OCI-M1 (cell line): Measurements from ENCODE around the gene CPSF6.
"Not testable (repeated sequence)": the region's sequence is repeated elsewhere in the genome, so short reads cannot be mapped to it uniquely, and the experiment has no call there.

Experiments used
- DNase-seq: peaks from one replicate; lab custom pipeline; 2025; lab: John Stamatoyannopoulos, UW

CPSF6 gene

GRCh38 chr12:69239352-69239921 is at the start of gene CPSF6:
Gene CPSF6, plus strand, starts transcription at chr12:69239569. Its CDS starts 78 bp downstream, at chr12:69239647.
- DNase-seq: peak; percentile 96

GRCh38 chr12:69196302-69197288 is 42.8 kb upstream of the CPSF6 start:
- DNase-seq: peak; percentile 21

GRCh38 chr12:69199976-69200375 is 39.4 kb upstream of the CPSF6 start:
- DNase-seq: not testable (repeated sequence)

- no peak for DNase-seq
Observed at GRCh38 chr12:69204191-69204590, 35.2 kb upstream of the CPSF6 start.

GRCh38 chr12:69210661-69211060 is 28.7 kb upstream of the CPSF6 start:
- no peak for DNase-seq

- no peak for DNase-seq
Observed at GRCh38 chr12:69211160-69211559, 28.2 kb upstream of the CPSF6 start.

GRCh38 chr12:69214169-69214568 is 25.2 kb upstream of the CPSF6 start:
- DNase-seq: no peak

- DNase-seq: no peak
Observed at GRCh38 chr12:69225251-69225910, 14.0 kb upstream of the CPSF6 start.

- DNase-seq: no peak
Observed at GRCh38 chr12:69231479-69231878, 7.9 kb upstream of the CPSF6 start.

- no peak for DNase-seq
Observed at GRCh38 chr12:69238589-69239351, 599 bp upstream of the CPSF6 start.

GRCh38 chr12:69239922-69240630 is 707 bp downstream of the CPSF6 start:
- peak; percentile 57 for DNase-seq

- DNase-seq: peak; percentile 36
Observed at GRCh38 chr12:69240631-69240995, 1.2 kb downstream of the CPSF6 start.

- DNase-seq: peak; percentile 52
Observed at GRCh38 chr12:69241438-69242092, 2.2 kb downstream of the CPSF6 start.

- peak; percentile 47 for DNase-seq
Observed at GRCh38 chr12:69243099-69244084, 4.0 kb downstream of the CPSF6 start.

GRCh38 chr12:69247268-69248018 is 8.1 kb downstream of the CPSF6 start:
- peak; percentile 18 for DNase-seq

GRCh38 chr12:69252033-69252432 is 12.7 kb downstream of the CPSF6 start:
- no peak for DNase-seq

- peak; percentile 82 for DNase-seq
Observed at GRCh38 chr12:69254046-69254445, 14.7 kb downstream of the CPSF6 start.

GRCh38 chr12:69254862-69255261 is 15.5 kb downstream of the CPSF6 start:
- DNase-seq: no peak

GRCh38 chr12:69258655-69259054 is 19.3 kb downstream of the CPSF6 start:
- DNase-seq: no peak
